WTC11 (cell line): Measurements from ENCODE around the gene AIFM2. TPM values are rescaled to one million over a fixed set of nuclear protein-coding genes. Genes with fewer than 3 reads are reported as not detected.

Experiments used
- ATAC-seq: fragments of 200-7000 bp; cut with Tn5 transposase; 2 replicates; pipeline ENCODE4 v1.10.0; 2021; ENCODE audit warnings: mild to moderate bottlenecking, moderate library complexity
- CTCF ChIA-PET: fragments of 300-600 bp; sonication (Branson Sonifier 250); formaldehyde crosslinking; loops from one replicate; lab custom pipeline; 2021; ENCODE audit warnings: antibody characterized with exemption; lab: Charles Lee
- POLR2A ChIA-PET: fragments of 350-600 bp; sonication (Branson Sonifier 250); formaldehyde crosslinking; loops from one replicate; lab custom pipeline; 2021; ENCODE audit warnings: antibody characterized with exemption; lab: Charles Lee
- DNase-seq: peaks from one replicate; pipeline ENCODE4 v3.0.0; 2021; ENCODE audit warnings: low spot score
- H3K27ac Mint-ChIP-seq: 2 replicates; pipeline ENCODE4 v1.8.0; 2021; ENCODE audit warnings: mixed read lengths
- H3K27me3 Mint-ChIP-seq: 2 replicates; pipeline ENCODE4 v1.8.0; 2021; ENCODE audit warnings: low read depth, mild to moderate bottlenecking, moderate library complexity, mixed read lengths
- H3K36me3 Mint-ChIP-seq: 2 replicates; pipeline ENCODE4 v1.8.0; 2021; ENCODE audit warnings: mixed read lengths
- H3K4me1 Mint-ChIP-seq: 2 replicates; pipeline ENCODE4 v1.8.0; 2022; ENCODE audit warnings: mixed read lengths
- H3K4me3 Mint-ChIP-seq: 2 replicates; pipeline ENCODE4 v1.8.0; 2021; ENCODE audit warnings: mild to moderate bottlenecking, moderate library complexity, mixed read lengths
- H3K9me3 Mint-ChIP-seq: 2 replicates; pipeline ENCODE4 v1.8.0; 2021; ENCODE audit warnings: mixed read lengths
- GABPB1 ChIP-seq: sonication (generic); formaldehyde crosslinking; IDR thresholded peaks from 2 replicates; pipeline ENCODE4 v1.8.1; 2023; ENCODE audit warnings: mild to moderate bottlenecking, missing genetic modification reagents
- JUN ChIP-seq: sonication (generic); formaldehyde crosslinking; IDR thresholded peaks from 2 replicates; pipeline ENCODE4 v1.8.0; 2023; ENCODE audit warnings: mild to moderate bottlenecking, missing genetic modification reagents
- MXD4 ChIP-seq: fragments of 250-450 bp; sonication (Bioruptor Pico); IDR thresholded peaks from 2 replicates; pipeline ENCODE4 v1.8.0; 2021; ENCODE audit warnings: mild to moderate bottlenecking, moderate library complexity, borderline replicate concordance
- NFE2L1 ChIP-seq: sonication (generic); formaldehyde crosslinking; IDR thresholded peaks from 2 replicates; pipeline ENCODE4 v1.8.1; 2023; ENCODE audit warnings: missing genetic modification reagents
- NR2C2 ChIP-seq: sonication (generic); formaldehyde crosslinking; IDR thresholded peaks from 2 replicates; pipeline ENCODE4 v1.8.0; 2022; ENCODE audit warnings: mild to moderate bottlenecking, missing genetic modification reagents
- NR3C1 ChIP-seq: sonication (generic); formaldehyde crosslinking; conservative IDR thresholded peaks from 2 replicates; pipeline ENCODE4 v1.8.1; 2023; ENCODE audit warnings: low read depth, mild to moderate bottlenecking, missing genetic modification reagents
- ZBTB21 ChIP-seq: sonication (generic); formaldehyde crosslinking; IDR thresholded peaks from 2 replicates; pipeline ENCODE4 v1.8.1; 2023; ENCODE audit warnings: mild to moderate bottlenecking, missing genetic modification reagents, borderline replicate concordance
- ZNF232 ChIP-seq: sonication (generic); formaldehyde crosslinking; IDR thresholded peaks from 2 replicates; pipeline ENCODE4 v1.8.0; 2022; ENCODE audit warnings: mild to moderate bottlenecking, missing genetic modification reagents
- ZNF263 ChIP-seq: sonication (generic); formaldehyde crosslinking; IDR thresholded peaks from 2 replicates; pipeline ENCODE4 v1.8.1; 2022; ENCODE audit warnings: low read depth, mild to moderate bottlenecking, moderate library complexity, missing genetic modification reagents
- ZNF317 ChIP-seq: sonication (generic); formaldehyde crosslinking; IDR thresholded peaks from 2 replicates; pipeline ENCODE4 v1.8.1; 2023; ENCODE audit warnings: low read depth, mild to moderate bottlenecking, moderate library complexity, missing genetic modification reagents, borderline replicate concordance
- total RNA-seq: library from RNA; stranded (reverse); gene quantifications from 3 replicates; pipeline ENCODE4 v1.2.3, GENCODE V29; 2021
- TF ChIP-seq, protein P1 (sequence below): sonication (generic); formaldehyde crosslinking; IDR thresholded peaks from 2 replicates; pipeline ENCODE4 v1.8.0; 2023; ENCODE audit warnings: missing genetic modification reagents, mild to moderate bottlenecking, borderline replicate concordance
- TF ChIP-seq, protein P2 (sequence below): sonication (generic); formaldehyde crosslinking; IDR thresholded peaks from 2 replicates; pipeline ENCODE4 v1.8.1; 2023; ENCODE audit warnings: mild to moderate bottlenecking, missing genetic modification reagents, moderate library complexity
- TF ChIP-seq, protein P3 (sequence below): fragments of 200-600 bp; IDR thresholded peaks from 2 replicates; pipeline ENCODE4 v1.8.0; 2022; ENCODE audit warnings: antibody characterized with exemption
- TF ChIP-seq, protein P4 (sequence below): fragments of 250-450 bp; sonication (Bioruptor Pico); IDR thresholded peaks from 2 replicates; pipeline ENCODE4 v1.9.0; 2021; ENCODE audit warnings: mild to moderate bottlenecking
- TF ChIP-seq, protein P5 (sequence below): sonication (generic); formaldehyde crosslinking; IDR thresholded peaks from 2 replicates; pipeline ENCODE4 v1.8.1; 2022; ENCODE audit warnings: mild to moderate bottlenecking, missing genetic modification reagents, moderate library complexity, borderline replicate concordance
- TF ChIP-seq, protein P6 (sequence below): sonication (generic); formaldehyde crosslinking; IDR thresholded peaks from 2 replicates; pipeline ENCODE4 v1.8.0; 2023; ENCODE audit warnings: missing genetic modification reagents

Gene AIFM2
- total RNA-seq, 1 experiment from 2014 or later: 4.4 TPM

DNA sequence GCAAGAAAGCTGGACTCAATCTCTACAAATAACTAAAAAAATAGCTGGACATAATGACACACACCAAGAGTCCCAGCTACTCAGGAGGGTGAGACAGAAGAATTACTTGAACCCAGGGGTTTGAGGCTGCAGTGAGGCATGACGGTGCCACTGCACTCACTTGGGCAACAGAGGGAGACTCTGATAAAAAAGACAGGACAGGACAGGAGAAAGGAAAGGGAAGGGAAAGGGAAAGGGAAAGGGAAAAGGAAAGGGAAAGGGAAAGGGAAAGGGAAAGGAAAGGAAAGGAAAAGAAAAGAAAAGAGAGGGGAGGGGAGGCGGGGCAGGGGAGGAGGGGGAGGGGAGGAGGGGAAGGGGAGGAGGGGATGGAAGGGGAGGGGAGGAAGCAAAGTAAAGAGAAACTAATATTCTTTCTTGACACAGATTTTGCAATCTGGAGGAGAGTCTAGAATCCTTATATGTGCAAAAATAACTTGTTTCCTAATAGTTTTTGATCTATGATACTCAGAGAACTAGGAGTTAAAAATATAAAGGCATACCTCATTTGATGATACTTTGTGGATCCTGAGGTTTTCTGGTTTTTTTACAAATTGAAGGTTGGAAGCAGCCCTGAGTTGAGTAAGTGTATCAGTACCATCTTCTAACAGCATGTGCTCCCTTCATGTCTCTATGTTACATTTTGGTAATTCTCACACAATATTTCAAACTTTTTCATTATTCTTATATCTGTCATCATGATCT, 29.7 kb upstream of the AIFM2 start:
- Mint-ChIP-seq H3K27ac (peak overlapping the region; percentile 51; the same call in 1 of the 2 replicates), H3K4me3 (no peak overlapping the region), H3K36me3 (peaks cover 37% of the 10 kb centered on the region), H3K4me1 (peaks cover 16% of the 10 kb centered on the region), H3K27me3 (no peaks in the 10 kb centered on the region), H3K9me3 (no peaks in the 10 kb centered on the region)
- ChIA-PET CTCF (no interaction called here), POLR2A (no interaction called here)
- TF ChIP-seq ZNF263 (CRISPR knock-in tag) (no peak), ZNF317 (CRISPR knock-in tag) (no peak), GABPB1 (no peak), NR2C2 (CRISPR knock-in tag) (no peak), NFE2L1 (CRISPR knock-in tag) (no peak), ZNF232 (CRISPR knock-in tag) (no peak), NR3C1 (no peak), ZBTB21 (no peak)
- TF ChIP-seq, protein P1, sequence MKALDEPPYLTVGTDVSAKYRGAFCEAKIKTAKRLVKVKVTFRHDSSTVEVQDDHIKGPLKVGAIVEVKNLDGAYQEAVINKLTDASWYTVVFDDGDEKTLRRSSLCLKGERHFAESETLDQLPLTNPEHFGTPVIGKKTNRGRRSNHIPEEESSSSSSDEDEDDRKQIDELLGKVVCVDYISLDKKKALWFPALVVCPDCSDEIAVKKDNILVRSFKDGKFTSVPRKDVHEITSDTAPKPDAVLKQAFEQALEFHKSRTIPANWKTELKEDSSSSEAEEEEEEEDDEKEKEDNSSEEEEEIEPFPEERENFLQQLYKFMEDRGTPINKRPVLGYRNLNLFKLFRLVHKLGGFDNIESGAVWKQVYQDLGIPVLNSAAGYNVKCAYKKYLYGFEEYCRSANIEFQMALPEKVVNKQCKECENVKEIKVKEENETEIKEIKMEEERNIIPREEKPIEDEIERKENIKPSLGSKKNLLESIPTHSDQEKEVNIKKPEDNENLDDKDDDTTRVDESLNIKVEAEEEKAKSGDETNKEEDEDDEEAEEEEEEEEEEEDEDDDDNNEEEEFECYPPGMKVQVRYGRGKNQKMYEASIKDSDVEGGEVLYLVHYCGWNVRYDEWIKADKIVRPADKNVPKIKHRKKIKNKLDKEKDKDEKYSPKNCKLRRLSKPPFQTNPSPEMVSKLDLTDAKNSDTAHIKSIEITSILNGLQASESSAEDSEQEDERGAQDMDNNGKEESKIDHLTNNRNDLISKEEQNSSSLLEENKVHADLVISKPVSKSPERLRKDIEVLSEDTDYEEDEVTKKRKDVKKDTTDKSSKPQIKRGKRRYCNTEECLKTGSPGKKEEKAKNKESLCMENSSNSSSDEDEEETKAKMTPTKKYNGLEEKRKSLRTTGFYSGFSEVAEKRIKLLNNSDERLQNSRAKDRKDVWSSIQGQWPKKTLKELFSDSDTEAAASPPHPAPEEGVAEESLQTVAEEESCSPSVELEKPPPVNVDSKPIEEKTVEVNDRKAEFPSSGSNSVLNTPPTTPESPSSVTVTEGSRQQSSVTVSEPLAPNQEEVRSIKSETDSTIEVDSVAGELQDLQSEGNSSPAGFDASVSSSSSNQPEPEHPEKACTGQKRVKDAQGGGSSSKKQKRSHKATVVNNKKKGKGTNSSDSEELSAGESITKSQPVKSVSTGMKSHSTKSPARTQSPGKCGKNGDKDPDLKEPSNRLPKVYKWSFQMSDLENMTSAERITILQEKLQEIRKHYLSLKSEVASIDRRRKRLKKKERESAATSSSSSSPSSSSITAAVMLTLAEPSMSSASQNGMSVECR: no peak
- TF ChIP-seq, protein P2, sequence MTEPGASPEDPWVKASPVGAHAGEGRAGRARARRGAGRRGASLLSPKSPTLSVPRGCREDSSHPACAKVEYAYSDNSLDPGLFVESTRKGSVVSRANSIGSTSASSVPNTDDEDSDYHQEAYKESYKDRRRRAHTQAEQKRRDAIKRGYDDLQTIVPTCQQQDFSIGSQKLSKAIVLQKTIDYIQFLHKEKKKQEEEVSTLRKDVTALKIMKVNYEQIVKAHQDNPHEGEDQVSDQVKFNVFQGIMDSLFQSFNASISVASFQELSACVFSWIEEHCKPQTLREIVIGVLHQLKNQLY (CRISPR knock-in tag): no peak
- TF ChIP-seq, protein P3, sequence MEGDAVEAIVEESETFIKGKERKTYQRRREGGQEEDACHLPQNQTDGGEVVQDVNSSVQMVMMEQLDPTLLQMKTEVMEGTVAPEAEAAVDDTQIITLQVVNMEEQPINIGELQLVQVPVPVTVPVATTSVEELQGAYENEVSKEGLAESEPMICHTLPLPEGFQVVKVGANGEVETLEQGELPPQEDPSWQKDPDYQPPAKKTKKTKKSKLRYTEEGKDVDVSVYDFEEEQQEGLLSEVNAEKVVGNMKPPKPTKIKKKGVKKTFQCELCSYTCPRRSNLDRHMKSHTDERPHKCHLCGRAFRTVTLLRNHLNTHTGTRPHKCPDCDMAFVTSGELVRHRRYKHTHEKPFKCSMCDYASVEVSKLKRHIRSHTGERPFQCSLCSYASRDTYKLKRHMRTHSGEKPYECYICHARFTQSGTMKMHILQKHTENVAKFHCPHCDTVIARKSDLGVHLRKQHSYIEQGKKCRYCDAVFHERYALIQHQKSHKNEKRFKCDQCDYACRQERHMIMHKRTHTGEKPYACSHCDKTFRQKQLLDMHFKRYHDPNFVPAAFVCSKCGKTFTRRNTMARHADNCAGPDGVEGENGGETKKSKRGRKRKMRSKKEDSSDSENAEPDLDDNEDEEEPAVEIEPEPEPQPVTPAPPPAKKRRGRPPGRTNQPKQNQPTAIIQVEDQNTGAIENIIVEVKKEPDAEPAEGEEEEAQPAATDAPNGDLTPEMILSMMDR: no peak
- TF ChIP-seq, protein P4, sequence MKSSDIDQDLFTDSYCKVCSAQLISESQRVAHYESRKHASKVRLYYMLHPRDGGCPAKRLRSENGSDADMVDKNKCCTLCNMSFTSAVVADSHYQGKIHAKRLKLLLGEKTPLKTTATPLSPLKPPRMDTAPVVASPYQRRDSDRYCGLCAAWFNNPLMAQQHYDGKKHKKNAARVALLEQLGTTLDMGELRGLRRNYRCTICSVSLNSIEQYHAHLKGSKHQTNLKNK (CRISPR knock-in tag): no peak
- TF ChIP-seq, protein P5, sequence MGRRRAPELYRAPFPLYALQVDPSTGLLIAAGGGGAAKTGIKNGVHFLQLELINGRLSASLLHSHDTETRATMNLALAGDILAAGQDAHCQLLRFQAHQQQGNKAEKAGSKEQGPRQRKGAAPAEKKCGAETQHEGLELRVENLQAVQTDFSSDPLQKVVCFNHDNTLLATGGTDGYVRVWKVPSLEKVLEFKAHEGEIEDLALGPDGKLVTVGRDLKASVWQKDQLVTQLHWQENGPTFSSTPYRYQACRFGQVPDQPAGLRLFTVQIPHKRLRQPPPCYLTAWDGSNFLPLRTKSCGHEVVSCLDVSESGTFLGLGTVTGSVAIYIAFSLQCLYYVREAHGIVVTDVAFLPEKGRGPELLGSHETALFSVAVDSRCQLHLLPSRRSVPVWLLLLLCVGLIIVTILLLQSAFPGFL (CRISPR knock-in tag): no peak
- ATAC-seq (no peak), DNase-seq (no peak)

DNA sequence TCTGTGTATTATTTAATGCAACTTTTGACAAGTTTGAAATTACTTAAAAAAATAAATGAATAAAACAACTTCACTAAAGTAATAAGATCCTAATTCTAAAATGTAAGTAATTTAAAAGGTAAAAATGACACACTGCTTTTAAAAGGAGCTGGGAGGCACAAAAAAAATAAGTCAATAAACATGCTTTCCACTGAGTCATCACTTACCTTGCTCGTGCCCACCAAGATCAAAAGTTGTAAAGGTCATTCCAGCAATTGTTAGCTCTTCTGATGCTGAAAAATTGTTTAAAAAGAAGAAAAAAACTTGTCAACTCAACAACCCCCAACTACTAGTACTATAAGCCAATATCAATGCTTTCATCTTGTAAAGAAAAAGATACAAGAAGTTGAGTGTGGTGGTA, 28.2 kb upstream of the AIFM2 start:
- TF ChIP-seq MXD4 (CRISPR knock-in tag): no peak
- no peak for TF ChIP-seq JUN (CRISPR knock-in tag)
- TF ChIP-seq, protein P6, sequence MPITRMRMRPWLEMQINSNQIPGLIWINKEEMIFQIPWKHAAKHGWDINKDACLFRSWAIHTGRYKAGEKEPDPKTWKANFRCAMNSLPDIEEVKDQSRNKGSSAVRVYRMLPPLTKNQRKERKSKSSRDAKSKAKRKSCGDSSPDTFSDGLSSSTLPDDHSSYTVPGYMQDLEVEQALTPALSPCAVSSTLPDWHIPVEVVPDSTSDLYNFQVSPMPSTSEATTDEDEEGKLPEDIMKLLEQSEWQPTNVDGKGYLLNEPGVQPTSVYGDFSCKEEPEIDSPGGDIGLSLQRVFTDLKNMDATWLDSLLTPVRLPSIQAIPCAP (CRISPR knock-in tag): no peak
- TF ChIP-seq ZNF317 (CRISPR knock-in tag): no peak
- ATAC-seq (no peak), DNase-seq (no peak)
- peaks cover 44% of the 10 kb centered on the region for H3K36me3 Mint-ChIP-seq
- no peak overlapping the region for H3K4me3 Mint-ChIP-seq
- no peaks in the 10 kb centered on the region for H3K9me3 Mint-ChIP-seq
- no peak overlapping the region for H3K27ac Mint-ChIP-seq
- H3K27me3 Mint-ChIP-seq: no peaks in the 10 kb centered on the region
- POLR2A ChIA-PET: interaction anchor here (0.6 to 0.7 kb wide), 2 partner anchors 14 to 821 kb away, joined by 3 read pairs; partner anchors contain the start of gene TYSND1
- CTCF ChIA-PET: no interaction called here
- H3K4me1 Mint-ChIP-seq: peaks cover 20% of the 10 kb centered on the region
